Adrenal gland (tissue), 12 donors: ENCODE data around the gene DYSF. TPM values are rescaled to one million over a fixed set of nuclear protein-coding genes. Genes with fewer than 3 reads are reported as not detected.

Source experiments
- DNase-seq, 7 donors: peaks; one replicate each; pipeline ENCODE4 v3.0.0-alpha.2; 2019 to 2020
- H3K27ac ChIP-seq, 5 donors: fragments of 200-600 bp; sonication (generic) in 4 of 5; 1 replicate in 3 of 5; 2 replicates in 2 of 5; pipeline versions ENCODE4 v1.5.1 to v1.8.0; 2016 to 2020; ENCODE audit warnings: mild to moderate bottlenecking in 1 of 5
- H3K27me3 ChIP-seq: fragments of 200-600 bp; 2 replicates; pipeline ENCODE4 v1.8.0; 2021
- H3K36me3 ChIP-seq, 2 donors: fragments of 200-600 bp; replicated peaks in 1 of 2; 1 replicate in 1 of 2; 2 replicates in 1 of 2; pipeline versions ENCODE4 v1.5.1 to v1.8.0; 2018 to 2022
- H3K4me1 ChIP-seq, 2 donors: fragments of 200-600 bp; replicated peaks in 1 of 2; 1 replicate in 1 of 2; 2 replicates in 1 of 2; pipeline versions ENCODE4 v1.5.1 to v1.8.0; 2018 to 2021
- H3K4me3 ChIP-seq, 4 donors: fragments of 200-600 bp; sonication (generic) in 3 of 4; one replicate each; pipeline ENCODE4 v1.5.1; 2016 to 2018
- H3K9me3 ChIP-seq, 3 donors: fragments of 200-600 bp; sonication (generic) in 1 of 3; replicated peaks in 1 of 3; 1 replicate in 2 of 3; 2 replicates in 1 of 3; pipeline versions ENCODE4 v1.5.1 to v1.8.0; 2016 to 2021
- POLR2A ChIP-seq, 2 donors: fragments of 450-650 bp; IDR thresholded peaks; one replicate each; pipeline ENCODE4 v1.6.1; 2017; ENCODE audit warnings: antibody characterized with exemption in 2 of 2, mild to moderate bottlenecking in 2 of 2, moderate library complexity in 1 of 2
- WGBS, 4 donors: extraction: QIAGEN DNeasy Blood & Tissue Kit in 2 of 4; methylation state at CpG; one replicate each; pipeline versions ENCODE4 v1.1.5 to v1.1.7; 2013 to 2017; 5-methylcytosine and 5-hydroxymethylcytosine counted together
- intact Hi-C, 2 donors: fragments of 100-400 bp; cut with DNase I; formaldehyde crosslinking; loops; one replicate each; pipeline versions ENCODE4 v1.14.1 to v1.15.0; 2022 to 2023
- polyA plus RNA-seq, 3 donors: library from polyadenylated mRNA; stranded (reverse); fragments of 200-250 nt in 2 of 3; fragments of 350-450 nt in 1 of 3; fragmentation: Illumina TruSeq in 1 of 3; extraction: RNeasy Lipid Tissue Mini Kit (QIAGEN cat#74804) in 1 of 3; gene quantifications; one replicate each; pipeline ENCODE4 v1.2.3, GENCODE V29; 2013 to 2014
- total RNA-seq, 9 donors: library from RNA; depleted of rRNA in 4 of 9; stranded (reverse); fragments of >200 nt in 4 of 9; fragments of 120-200 nt in 1 of 9; fragmentation: NEBNext Ultra II Directional in 1 of 9; extraction: Animal tissue kit (Norgen Biotek cat#: 25700) in 1 of 9; gene quantifications; one replicate each; pipeline versions ENCODE4 v1.1.0 to v1.2.4, GENCODE V29; 2013 to 2023
- TF ChIP-seq, protein P1 (sequence below), 6 experiments: fragments of 450-650 bp in 4 of 6; fragments of 200-600 bp in 2 of 6; sonication (generic) in 1 of 6; IDR thresholded peaks; 1 replicate in 5 of 6; 2 replicates in 1 of 6; pipeline versions ENCODE4 v1.5.1 to v1.8.0; 2016 to 2021; ENCODE audit warnings: antibody characterized with exemption in 6 of 6, mild to moderate bottlenecking in 2 of 6, moderate library complexity in 1 of 6
- donor health status: healthy with polysubstance abuse.
- donor health status: Bipolar disorder and iron deficiency.
- donor health status: DM: yes; HTN: yes; CAD: no.
- donor health status: DM: no; HTN: no; CAD: no.
- donor health status: DM: no; HTN: no; CAD: no.
- donor health status: DM: yes; HTN: yes; CAD: no.

The DYSF gene
- total and polyA plus RNA-seq, 12 donors, result 3.2 to 22.4 (median 15.3) TPM

GRCh38 chr2:71563872-71564271 is 110.5 kb downstream of the DYSF start:
- 89 to 96% (median 94%) methylated on average over 8 to 11 of the region's 11 CpGs for WGBS, 4 donors
- no peak for DNase-seq
- H3K27me3 ChIP-seq, result no peaks in the 10 kb centered on the region
- H3K36me3 ChIP-seq, result no peaks in the 10 kb centered on the region
- H3K4me3 ChIP-seq, result no peak overlapping the region
- H3K27ac ChIP-seq, result no peak overlapping the region
- TF ChIP-seq POLR2A (IDR thresholded peaks at IDR 0.05), result no peak
- TF ChIP-seq, protein P1, sequence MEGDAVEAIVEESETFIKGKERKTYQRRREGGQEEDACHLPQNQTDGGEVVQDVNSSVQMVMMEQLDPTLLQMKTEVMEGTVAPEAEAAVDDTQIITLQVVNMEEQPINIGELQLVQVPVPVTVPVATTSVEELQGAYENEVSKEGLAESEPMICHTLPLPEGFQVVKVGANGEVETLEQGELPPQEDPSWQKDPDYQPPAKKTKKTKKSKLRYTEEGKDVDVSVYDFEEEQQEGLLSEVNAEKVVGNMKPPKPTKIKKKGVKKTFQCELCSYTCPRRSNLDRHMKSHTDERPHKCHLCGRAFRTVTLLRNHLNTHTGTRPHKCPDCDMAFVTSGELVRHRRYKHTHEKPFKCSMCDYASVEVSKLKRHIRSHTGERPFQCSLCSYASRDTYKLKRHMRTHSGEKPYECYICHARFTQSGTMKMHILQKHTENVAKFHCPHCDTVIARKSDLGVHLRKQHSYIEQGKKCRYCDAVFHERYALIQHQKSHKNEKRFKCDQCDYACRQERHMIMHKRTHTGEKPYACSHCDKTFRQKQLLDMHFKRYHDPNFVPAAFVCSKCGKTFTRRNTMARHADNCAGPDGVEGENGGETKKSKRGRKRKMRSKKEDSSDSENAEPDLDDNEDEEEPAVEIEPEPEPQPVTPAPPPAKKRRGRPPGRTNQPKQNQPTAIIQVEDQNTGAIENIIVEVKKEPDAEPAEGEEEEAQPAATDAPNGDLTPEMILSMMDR (IDR thresholded peaks at IDR 0.05), result no peak
- H3K4me1 ChIP-seq, result no peaks in the 10 kb centered on the region
- intact Hi-C loops, result no loop called here
- H3K9me3 ChIP-seq, result no peaks in the 10 kb centered on the region

- no peak overlapping the region for H3K27ac ChIP-seq
- H3K9me3 ChIP-seq, result no peaks in the 10 kb centered on the region
- no peaks in the 10 kb centered on the region for H3K36me3 ChIP-seq
- intact Hi-C loops, result no loop called here
- H3K27me3 ChIP-seq, result no peaks in the 10 kb centered on the region
- no peak for DNase-seq
- H3K4me1 ChIP-seq, result no peaks in the 10 kb centered on the region
- 84 to 98% (median 93%) methylated on average over 4 to 5 of the region's 5 CpGs for WGBS, 4 donors
- no peak overlapping the region for H3K4me3 ChIP-seq
- no peak for TF ChIP-seq POLR2A (IDR thresholded peaks at IDR 0.05)
- TF ChIP-seq, protein P1 (IDR thresholded peaks at IDR 0.05), result no peak
Measured at GRCh38 chr2:71564361-71564760, 111.0 kb downstream of the DYSF start.

DNA sequence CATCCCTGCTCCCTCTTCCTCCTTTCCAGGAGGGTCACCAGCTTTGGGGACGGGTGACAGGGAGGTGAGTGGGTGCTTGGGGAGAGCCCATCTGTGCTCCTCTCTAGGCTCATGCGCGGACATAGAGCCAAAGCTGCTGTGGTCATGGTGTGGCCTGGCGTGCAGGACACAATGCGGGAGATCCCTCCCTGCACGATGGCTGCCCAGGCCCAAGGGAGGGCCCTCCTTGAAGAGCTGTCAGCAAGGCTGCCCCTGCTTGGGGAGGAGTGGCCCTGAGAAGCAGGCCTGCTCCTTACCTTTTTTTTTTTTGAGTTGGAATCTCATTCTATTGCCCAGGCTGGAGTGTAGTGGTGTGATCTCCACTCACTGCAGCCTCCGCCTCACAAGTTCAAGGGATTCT is 111.4 kb downstream of the DYSF start:
- WGBS, 4 donors, result 83 to 92% (median 88%) methylated on average over 5 to 7 of the region's 7 CpGs
- H3K4me1 ChIP-seq, result no peaks in the 10 kb centered on the region
- no peaks in the 10 kb centered on the region for H3K9me3 ChIP-seq
- no peak overlapping the region for H3K27ac ChIP-seq
- no peak overlapping the region for H3K4me3 ChIP-seq
- H3K36me3 ChIP-seq, result no peaks in the 10 kb centered on the region
- no peaks in the 10 kb centered on the region for H3K27me3 ChIP-seq
- no peak for TF ChIP-seq POLR2A (IDR thresholded peaks at IDR 0.05)
- TF ChIP-seq, protein P1 (IDR thresholded peaks at IDR 0.05), result no peak
- DNase-seq, result no peak
- intact Hi-C loops, result no loop called here

GRCh38 chr2:71566372-71566771 is 113.0 kb downstream of the DYSF start:
- no peaks in the 10 kb centered on the region for H3K27me3 ChIP-seq
- no peak for TF ChIP-seq POLR2A (IDR thresholded peaks at IDR 0.05)
- TF ChIP-seq, protein P1 (IDR thresholded peaks at IDR 0.05), result no peak
- H3K4me1 ChIP-seq, result no peaks in the 10 kb centered on the region
- no peaks in the 10 kb centered on the region for H3K9me3 ChIP-seq
- no peak overlapping the region for H3K27ac ChIP-seq
- no peaks in the 10 kb centered on the region for H3K36me3 ChIP-seq
- no peak overlapping the region for H3K4me3 ChIP-seq
- intact Hi-C loops, result no loop called here
- DNase-seq, result no peak
- WGBS, 4 donors, result 75 to 86% (median 82%) methylated on average over 9 of the region's 9 CpGs
